SK-N-SH treated with all-trans-retinoic acid at 6 μM for 48 hours (cell line): ENCODE results near the gene ADGRA3.

Source experiments
- ARNTL ChIP-seq: fragments of 450-650 bp; formaldehyde crosslinking; IDR thresholded peaks from 2 replicates; pipeline ENCODE4 v1.5.0; 2020; ENCODE audit warnings: low read depth, mild to moderate bottlenecking, moderate library complexity, borderline replicate concordance
- CREB5 ChIP-seq: fragments of 250-450 bp; sonication (Bioruptor Pico); IDR thresholded peaks from 2 replicates; pipeline ENCODE4 v1.5.1; 2020; ENCODE audit warnings: low read depth, mild to moderate bottlenecking, moderate library complexity
- CSDC2 ChIP-seq: fragments of 250-450 bp; sonication (Bioruptor Pico); IDR thresholded peaks from 2 replicates; pipeline ENCODE4 v1.5.0; 2020; ENCODE audit warnings: mild to moderate bottlenecking, moderate library complexity
- CSRNP3 ChIP-seq: fragments of 250-450 bp; sonication (Bioruptor Pico); IDR thresholded peaks from 2 replicates; pipeline ENCODE4 v1.5.1; 2021; ENCODE audit warnings: mild to moderate bottlenecking, moderate library complexity
- ISL1 ChIP-seq: fragments of 250-450 bp; sonication (Bioruptor Pico); IDR thresholded peaks from 2 replicates; pipeline ENCODE4 v2.1.2; 2022; ENCODE audit warnings: mild to moderate bottlenecking, moderate library complexity
- PPARA ChIP-seq: fragments of 250-450 bp; sonication (Bioruptor Pico); IDR thresholded peaks from 2 replicates; pipeline ENCODE4 v1.5.0; 2020; ENCODE audit warnings: mild to moderate bottlenecking, borderline replicate concordance
- RARB ChIP-seq: fragments of 250-450 bp; sonication (Bioruptor Pico); IDR thresholded peaks from 2 replicates; pipeline ENCODE4 v1.8.0; 2021; ENCODE audit warnings: mild to moderate bottlenecking, moderate library complexity
- ZFP3 ChIP-seq: fragments of 250-450 bp; sonication (Bioruptor Pico); IDR thresholded peaks from 2 replicates; pipeline ENCODE4 v1.5.0; 2020; ENCODE audit warnings: mild to moderate bottlenecking, moderate library complexity
- ZNF70 ChIP-seq: fragments of 450-650 bp; formaldehyde crosslinking; IDR thresholded peaks from 2 replicates; pipeline ENCODE4 v1.5.0; 2020; ENCODE audit warnings: mild to moderate bottlenecking, moderate library complexity

- no peak for TF ChIP-seq ZNF70 (CRISPR knock-in tag)
- TF ChIP-seq ARNTL (CRISPR knock-in tag): no peak
- TF ChIP-seq ISL1 (CRISPR knock-in tag): no peak
- TF ChIP-seq CSRNP3 (CRISPR knock-in tag): no peak
- no peak for TF ChIP-seq CREB5
- TF ChIP-seq CSDC2 (CRISPR knock-in tag): no peak
- TF ChIP-seq ZFP3: no peak
- no peak for TF ChIP-seq PPARA (CRISPR knock-in tag)
- TF ChIP-seq RARB (CRISPR knock-in tag): no peak
Measured at GRCh38 chr4:22454955-22455354, 60.9 kb downstream of the ADGRA3 start.
